DLD1 (cell line): ENCODE data around the gene GRIPAP1.

Experiments
- in situ Hi-C: cut with HindIII; loops from 2 replicates; pipeline ENCODE4 v1.10.0; 2017; ENCODE audit warnings: low sequenced_read_pairs

The GRIPAP1 gene

DNA sequence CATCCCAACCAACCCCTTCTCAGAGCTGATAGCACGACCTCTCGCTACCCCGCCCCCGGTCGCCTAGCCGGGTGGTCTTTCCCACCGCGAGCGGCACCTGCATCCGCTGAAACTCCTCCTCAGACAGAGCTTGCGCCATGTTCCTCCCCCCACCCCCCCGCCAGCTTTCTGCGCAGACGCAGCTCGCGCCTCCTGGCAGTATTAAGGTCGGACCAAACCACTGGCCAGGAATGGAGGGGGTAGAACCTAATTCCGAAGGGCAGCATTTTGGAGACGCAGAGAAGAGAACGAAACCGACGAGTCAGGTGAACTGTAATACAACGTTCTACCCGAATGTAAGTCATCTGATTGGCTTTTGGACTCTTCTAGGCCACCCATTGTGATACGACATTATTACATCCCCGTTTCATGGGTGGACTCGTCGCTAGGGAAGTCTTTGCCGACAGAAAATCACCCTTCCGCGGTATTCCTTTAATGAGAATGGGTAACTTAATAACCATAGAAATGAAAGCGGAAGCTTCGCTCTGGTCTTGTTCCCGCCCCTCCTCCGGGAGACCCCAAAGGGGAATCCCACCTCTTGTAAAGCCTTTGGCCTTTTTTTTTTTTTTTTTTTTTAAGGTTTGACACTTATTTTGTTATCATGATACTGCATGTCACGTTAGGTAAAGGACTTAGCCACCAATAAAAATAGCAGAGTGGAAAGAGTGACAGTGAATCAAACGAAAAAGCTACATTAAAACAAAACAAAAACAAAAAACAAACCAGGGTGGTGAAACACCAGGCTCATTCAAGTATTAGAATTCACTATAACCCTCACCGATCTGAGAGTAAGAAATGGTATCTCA lies at the start of gene GRIPAP1:
TSS of gene GRIPAP1 (minus strand) at position 174 of the 845 bp plus-strand sequence. CDS start at position 139, 35 bp downstream.
- in situ Hi-C loops = no loop called here

- in situ Hi-C loops = no loop called here
Observed at GRCh38 chrX:49043987-49044281, 41.9 kb upstream of the GRIPAP1 start.

- in situ Hi-C loops = no loop called here
Observed at GRCh38 chrX:49043220-49043986, 41.3 kb upstream of the GRIPAP1 start, which contains the start of gene TFE3. TSS of gene TFE3 (minus strand) at chrX:49043357. CDS start at chrX:49043226, 131 bp downstream.

GRCh38 chrX:49042581-49043219 lies 40.6 kb upstream of the GRIPAP1 start:
- in situ Hi-C loops = no loop called here

DNA sequence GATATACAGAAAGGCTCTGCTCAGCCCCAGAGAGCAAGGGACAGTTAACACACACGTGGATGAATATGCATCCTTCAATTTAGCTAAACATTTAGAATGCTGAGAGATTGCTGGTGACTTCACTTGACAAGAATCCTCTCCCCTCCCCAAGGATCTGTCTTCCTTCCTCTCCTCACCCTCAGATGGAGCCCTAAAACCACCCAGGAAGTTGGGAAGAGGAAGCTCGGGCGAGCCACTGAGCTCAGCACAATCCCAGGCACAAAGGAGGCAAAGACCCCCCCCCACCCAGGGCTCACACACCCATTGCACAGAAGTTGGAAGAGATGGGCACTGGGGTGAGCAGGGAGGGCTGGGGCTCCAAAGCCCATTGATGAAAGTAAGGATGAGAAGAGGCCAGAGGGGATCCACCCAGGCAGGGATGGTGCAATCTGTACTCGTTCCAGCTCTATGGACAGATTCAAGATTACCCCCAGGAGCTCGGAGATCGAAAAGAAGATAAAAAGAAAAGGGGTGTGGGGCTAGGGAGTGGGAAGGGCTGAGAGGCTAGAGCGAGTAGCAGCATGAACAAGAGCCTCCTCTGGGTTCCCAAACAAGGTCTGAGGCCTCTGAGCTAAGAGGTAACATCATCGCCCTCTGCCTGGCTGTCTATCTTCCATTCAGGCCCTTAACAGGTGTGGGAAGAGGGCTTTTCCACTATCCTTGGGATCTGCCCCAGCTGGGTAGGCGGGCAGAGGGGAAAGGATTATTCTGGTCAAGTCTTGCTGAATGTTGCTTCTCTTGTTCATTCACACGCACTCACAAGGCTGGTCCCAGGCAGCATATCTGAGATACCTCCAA lies 39.9 kb upstream of the GRIPAP1 start:
- in situ Hi-C loops = no loop called here

DNA sequence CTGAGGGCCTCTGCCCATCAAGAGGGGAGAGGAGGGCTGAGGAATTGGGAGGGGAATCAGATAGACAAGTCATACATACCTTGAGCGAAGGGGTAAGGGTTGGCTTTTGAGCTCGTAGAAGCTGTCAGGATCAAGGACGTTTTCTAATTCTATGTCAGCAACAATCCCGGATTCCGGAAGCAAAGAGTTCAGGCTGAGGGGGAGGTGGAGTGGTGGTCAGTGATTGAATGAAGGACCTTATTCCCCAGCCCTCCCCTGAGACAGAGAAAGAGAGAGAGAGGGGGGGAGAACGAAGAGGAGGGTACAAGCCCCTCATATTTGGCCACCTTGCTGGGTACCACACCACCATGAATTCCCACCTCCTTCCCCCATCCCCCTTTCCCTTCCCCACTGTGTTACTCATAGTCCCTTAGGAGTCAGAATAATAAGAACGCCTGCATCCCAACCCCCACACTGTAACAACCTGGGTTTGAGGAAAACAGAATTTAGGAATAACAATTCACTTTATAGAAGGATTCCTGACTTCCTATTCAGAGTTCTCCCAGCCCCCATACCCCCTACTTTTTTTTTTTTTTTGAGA lies 38.4 kb upstream of the GRIPAP1 start:
- in situ Hi-C loops = no loop called here

- in situ Hi-C loops = no loop called here
Observed at GRCh38 chrX:49039598-49040375, 37.7 kb upstream of the GRIPAP1 start.

DNA sequence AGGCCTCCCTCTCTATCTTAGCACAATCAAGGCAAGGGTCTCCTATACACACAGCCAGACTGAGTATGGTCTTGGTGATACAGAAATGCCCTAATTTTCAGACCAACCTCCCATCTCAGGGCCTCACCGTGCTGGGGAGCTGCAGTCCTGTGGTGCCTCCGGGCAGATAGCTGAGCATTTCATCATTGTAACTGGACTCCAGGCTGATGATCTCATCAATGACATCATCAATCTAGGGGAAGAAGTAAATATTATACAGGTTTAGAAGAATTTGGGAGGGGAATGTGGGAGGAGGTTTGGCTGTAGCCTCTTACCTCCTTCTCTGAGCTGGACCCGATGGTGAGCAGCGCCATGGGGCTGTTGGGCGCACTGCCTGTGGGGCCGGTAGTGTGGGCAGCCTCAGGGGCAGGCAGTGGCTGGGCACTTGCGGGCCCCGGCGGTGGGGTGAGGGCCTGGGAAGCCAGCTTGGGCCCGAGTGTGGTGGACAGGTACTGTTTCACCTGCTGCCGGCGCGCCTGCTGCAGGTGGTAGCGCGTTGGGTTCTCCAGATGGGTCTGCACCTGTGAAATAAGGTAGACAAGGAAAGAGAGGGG lies 35.9 kb upstream of the GRIPAP1 start:
- in situ Hi-C loops = no loop called here

- in situ Hi-C loops = no loop called here
Observed at GRCh38 chrX:49030283-49030682, 28.2 kb upstream of the GRIPAP1 start.

DNA sequence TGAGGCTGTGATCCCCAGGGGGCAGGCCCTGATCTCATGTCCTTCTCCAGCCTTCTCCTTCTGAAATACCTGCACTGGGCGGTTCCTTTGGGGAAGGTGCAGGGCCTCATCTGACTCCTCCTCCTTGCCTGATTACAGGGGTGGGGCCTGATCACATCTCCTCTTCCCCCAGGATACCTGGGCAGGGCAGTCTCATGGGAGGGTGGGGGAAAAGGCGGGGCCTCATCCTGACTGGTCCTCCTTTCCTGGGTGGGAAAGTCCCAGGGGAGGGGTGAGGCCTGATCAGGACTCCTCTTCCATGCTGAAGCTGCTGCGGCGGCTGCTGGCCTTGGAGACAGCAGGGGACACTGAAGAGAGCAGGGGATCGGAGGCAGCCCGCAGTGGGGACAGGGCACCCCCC lies 27.8 kb upstream of the GRIPAP1 start:
- in situ Hi-C loops = no loop called here

DNA sequence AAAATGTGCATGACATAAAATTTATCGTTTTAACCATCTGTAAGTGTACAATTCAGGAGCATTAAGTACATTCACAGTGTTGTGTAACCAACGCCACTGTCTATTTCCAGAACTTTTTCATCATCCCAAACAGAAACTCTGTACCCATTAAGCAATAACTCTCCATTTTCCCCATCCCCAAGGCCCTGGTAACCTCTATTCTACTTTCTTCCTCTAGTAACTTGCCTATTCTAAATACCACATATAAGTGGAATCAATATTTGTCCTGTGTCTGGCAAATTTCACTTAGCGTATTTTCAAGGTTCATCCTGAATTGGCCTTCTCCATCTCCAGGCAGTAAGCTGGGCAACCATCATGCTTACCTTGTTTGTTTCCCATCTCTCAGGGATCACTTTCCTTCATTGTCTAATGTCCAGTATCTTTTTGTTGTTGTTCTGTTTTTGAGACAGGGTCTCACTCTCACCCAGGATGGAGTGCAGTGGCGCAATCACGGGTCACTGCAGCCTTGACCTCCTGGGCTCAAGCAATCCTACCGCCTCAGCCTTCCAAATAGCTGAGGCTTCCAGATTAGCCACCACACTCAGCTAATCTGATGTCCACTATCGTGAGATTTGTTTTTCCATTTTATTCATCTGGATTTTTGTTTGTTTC lies 17.7 kb upstream of the GRIPAP1 start:
- in situ Hi-C loops = no loop called here

GRCh38 chrX:49019050-49019449 lies 17.0 kb upstream of the GRIPAP1 start:
- in situ Hi-C loops = no loop called here

GRCh38 chrX:49003696-49004095 lies 1.6 kb upstream of the GRIPAP1 start:
- in situ Hi-C loops = no loop called here

DNA sequence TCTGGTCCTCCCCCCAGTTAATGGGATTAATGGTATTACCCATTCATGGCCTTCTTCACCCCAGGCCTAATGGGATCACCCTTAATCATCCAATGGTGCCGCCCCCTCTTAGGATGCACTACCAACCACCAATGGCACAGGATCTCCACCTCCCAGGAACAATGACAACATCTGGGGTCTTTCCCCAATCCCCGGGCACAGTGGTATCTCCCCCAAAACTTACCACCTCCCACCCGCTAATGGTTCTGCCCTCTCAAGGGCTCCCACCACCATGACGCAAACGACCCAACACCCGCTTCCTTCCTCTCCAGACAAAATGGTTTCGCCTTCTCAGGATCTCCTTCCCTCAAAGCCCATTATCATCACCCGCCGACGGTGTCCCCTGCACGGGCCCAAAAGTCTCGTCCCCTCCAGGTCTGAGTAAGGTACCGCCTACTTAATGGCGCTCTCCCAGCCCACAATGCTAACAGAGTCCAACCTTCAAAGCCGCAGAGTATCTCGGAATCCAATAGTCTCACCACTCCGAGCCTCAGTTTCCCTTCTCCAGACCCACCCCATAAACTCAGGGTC lies 458 bp downstream of the GRIPAP1 start:
- in situ Hi-C loops = no loop called here

- in situ Hi-C loops = no loop called here
Observed at GRCh38 chrX:49000636-49001035, 1.4 kb downstream of the GRIPAP1 start.

DNA sequence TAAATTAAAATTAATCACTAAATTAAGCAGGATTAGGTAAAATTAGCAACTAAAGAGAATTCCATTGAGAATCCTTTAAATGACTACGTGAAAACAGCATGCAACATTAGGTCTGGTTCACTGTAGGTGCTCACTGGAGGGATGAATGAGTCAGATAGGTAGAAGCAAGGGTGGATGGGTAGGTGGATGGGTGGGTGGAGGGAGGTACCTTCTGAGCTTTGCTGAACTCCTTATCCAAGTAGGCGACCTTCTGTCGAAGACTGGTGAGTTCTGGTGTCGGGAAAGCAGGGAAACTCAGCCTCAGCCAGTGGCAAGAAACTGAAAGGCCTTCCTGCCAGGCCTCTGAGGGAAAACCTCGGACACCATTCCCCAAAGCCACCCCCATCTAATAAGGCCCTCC lies 3.0 kb downstream of the GRIPAP1 start:
- in situ Hi-C loops = no loop called here

DNA sequence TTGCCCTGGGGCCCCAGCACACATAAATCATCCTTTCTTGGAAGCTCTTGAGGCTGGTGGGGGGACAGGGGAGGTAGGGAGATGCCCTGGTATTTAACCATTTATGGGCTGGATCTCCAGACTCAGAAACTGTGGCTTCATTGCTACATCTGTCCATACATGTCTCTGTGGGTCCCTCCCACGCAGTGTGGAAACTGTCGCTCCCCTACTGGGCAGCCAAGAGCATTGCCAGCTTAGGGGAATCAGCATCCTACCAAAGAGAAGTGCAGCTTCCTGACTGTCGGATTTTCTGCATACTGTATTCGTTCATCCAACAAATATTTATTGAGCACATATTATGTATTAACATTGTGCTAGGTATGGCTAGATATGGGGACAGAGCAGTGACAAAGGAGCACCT lies 3.7 kb downstream of the GRIPAP1 start:
- in situ Hi-C loops = no loop called here

DNA sequence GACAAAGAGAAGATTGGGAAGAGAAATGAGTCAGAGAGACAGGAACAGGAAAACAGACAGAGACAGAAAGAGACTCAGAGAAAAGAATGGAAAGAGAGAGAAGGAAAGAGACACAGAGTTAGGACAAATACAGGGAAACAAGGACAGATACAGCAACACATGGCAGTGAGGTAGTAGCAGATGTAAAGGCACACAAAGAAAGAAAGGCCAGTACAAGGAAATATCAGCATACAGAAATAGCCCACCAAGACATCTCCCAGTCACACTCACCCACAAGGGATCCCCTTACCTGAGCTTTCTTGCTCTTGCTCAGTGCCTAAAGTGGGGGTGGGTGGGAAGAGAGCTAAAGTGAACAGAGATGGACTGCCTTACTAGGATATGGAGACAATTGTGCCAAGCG lies 4.2 kb downstream of the GRIPAP1 start:
- in situ Hi-C loops = no loop called here
